Type B pancreatic cell (in vitro differentiated cells): ENCODE data around the gene BLMH. TPM values are rescaled to one million over a fixed set of nuclear protein-coding genes. Genes with fewer than 3 reads are reported as not detected.
A peak's percentile ranks its signal among the peaks of the same experiment; 100 is the strongest.
"Not testable (repeated sequence)": the region's sequence is repeated elsewhere in the genome, so short reads cannot be mapped to it uniquely, and the experiment has no call there.

Source experiments
- DNase-seq: peaks from one replicate; pipeline ENCODE4 v3.0.0; 2021; ENCODE audit warnings: mixed read lengths; ENCODE audit not compliant: unreplicated experiment; ENCODE audit errors: extremely low spot score
- H3K27ac Mint-ChIP-seq: 2 replicates; pipeline ENCODE4 v1.8.0; 2021; ENCODE audit warnings: mild to moderate bottlenecking, mixed read lengths
- H3K27me3 Mint-ChIP-seq: 2 replicates; pipeline ENCODE4 v1.8.0; 2021; ENCODE audit warnings: mixed read lengths
- H3K36me3 Mint-ChIP-seq: 2 replicates; pipeline ENCODE4 v1.8.0; 2021; ENCODE audit warnings: mixed read lengths
- H3K4me1 Mint-ChIP-seq: one replicate; pipeline ENCODE4 v1.8.0; 2021; ENCODE audit warnings: mixed read lengths; ENCODE audit not compliant: unreplicated experiment
- H3K4me3 Mint-ChIP-seq: 2 replicates; pipeline ENCODE4 v1.8.0; 2021; ENCODE audit warnings: mild to moderate bottlenecking, mixed read lengths
- H3K9me3 Mint-ChIP-seq: 2 replicates; pipeline ENCODE4 v1.8.0; 2021; ENCODE audit warnings: mixed read lengths
- total RNA-seq: library from RNA; stranded (reverse); gene quantifications from 2 replicates; pipeline ENCODE4 v1.2.1, GENCODE V29; 2021; ENCODE audit warnings: low replicate concordance
- TF ChIP-seq, protein P1 (sequence below): fragments of 200-600 bp; sonication (generic); conservative IDR thresholded peaks from 2 replicates; pipeline ENCODE4 v1.5.0; 2021; ENCODE audit warnings: antibody characterized with exemption, mild to moderate bottlenecking

The BLMH gene
- total RNA-seq, 1 donor from 2014 or later: 58.2 TPM

DNA sequence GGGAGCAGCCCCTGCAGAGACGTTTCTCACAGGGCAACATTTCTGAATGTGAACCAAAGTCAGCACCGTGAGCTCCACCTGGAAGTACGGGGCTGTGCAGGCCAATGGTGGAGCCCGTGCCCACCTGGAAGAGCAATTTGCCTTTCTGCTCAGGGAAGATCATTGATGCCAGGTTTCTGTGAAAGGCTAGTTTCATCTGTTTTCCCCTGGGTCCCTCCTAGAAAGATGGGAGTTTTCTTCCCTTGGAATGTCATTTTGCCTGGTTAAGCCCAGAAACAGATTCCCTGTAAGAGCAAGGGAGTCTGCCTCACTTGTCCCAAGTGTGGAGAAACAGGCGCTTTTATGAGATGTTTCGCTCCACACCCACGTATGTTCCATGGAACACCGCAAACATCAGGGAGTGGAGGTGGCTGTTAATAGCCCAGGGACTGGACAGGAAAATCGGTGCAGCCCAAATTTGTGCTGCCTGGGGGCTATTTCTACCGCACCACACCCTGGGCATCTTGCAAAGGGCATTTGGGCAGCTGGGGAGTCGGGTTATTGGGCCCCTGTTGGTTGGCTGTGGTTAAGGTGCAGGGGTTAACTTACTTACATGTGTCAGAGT, 58.8 kb downstream of the BLMH start:
- Mint-ChIP-seq H3K4me1 (peaks cover 33% of the 10 kb centered on the region), H3K36me3 (no peaks in the 10 kb centered on the region), H3K27ac (peak overlapping the region; percentile 61), H3K9me3 (no peaks in the 10 kb centered on the region), H3K4me3 (peak overlapping the region; percentile 80), H3K27me3 (peaks cover 71% of the 10 kb centered on the region)
- TF ChIP-seq, protein P1, sequence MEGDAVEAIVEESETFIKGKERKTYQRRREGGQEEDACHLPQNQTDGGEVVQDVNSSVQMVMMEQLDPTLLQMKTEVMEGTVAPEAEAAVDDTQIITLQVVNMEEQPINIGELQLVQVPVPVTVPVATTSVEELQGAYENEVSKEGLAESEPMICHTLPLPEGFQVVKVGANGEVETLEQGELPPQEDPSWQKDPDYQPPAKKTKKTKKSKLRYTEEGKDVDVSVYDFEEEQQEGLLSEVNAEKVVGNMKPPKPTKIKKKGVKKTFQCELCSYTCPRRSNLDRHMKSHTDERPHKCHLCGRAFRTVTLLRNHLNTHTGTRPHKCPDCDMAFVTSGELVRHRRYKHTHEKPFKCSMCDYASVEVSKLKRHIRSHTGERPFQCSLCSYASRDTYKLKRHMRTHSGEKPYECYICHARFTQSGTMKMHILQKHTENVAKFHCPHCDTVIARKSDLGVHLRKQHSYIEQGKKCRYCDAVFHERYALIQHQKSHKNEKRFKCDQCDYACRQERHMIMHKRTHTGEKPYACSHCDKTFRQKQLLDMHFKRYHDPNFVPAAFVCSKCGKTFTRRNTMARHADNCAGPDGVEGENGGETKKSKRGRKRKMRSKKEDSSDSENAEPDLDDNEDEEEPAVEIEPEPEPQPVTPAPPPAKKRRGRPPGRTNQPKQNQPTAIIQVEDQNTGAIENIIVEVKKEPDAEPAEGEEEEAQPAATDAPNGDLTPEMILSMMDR: no peak
- no peak for DNase-seq

DNA sequence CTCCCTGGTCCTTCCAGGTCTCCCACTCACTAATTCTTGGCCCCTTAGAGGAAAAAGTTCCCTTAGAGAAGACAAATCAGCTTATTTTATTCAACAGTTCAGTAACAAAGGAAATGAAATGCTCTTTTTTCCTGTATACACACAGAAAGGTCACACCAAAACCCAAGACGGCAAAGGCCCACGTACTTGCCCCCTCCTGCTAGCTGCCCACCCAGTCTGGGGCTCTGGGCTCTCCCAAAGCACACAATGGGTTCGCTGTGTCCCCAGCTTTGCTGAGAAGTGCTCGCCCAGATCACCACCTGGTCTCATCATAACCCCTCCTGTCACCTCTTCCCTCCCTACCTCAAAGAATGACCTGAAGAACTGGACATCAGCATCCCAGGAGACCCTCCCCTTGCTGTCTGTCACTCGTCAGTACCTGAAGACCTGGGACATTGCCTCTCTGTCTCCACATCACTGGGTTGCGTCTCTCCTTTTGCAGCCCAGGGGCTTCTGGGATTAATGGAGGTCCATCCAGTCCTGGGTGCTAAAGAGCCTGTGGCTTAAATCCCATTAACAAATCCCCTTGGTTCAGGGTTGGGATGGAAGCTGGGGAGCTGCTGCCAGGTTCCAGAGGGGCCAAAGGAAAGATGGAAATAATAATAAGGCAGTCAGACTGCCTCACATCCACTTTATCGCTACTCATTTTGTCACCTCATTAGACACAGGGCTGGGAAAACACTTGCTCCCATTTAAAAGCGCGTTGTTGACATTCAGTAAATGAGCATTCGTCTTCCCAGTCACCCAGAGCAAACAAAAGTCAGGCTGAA, 59.5 kb downstream of the BLMH start:
- peaks cover 34% of the 10 kb centered on the region for H3K4me1 Mint-ChIP-seq

DNA sequence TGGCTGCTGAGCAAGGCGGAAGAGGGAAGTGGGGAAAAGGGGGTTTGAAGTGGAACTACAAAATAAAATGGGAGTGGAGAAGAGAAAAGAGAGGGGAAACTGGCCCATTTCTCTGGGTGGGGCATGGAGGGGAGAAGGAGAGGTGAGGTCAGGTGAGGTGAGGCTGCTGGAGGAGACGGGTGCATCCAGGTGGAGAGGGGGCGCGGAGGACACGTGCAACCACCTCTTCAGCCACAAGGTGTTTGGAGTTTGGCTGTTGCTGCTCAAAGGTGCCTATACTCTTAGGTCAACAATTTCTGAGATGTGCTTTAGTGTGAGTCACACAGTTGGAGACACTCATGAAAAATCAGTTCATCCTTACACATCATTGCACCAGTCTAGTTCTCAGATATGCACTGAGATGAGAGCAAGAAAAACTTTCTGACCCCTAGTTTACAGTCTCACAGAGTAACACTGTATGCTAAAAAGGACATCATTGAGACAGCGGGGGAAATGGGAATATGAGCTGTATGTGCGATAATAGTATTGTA, 61.1 kb downstream of the BLMH start:
- DNase-seq: no peak
- Mint-ChIP-seq H3K27ac (peak overlapping the region; percentile 15), H3K4me3 (no peak overlapping the region), H3K4me1 (peaks cover 39% of the 10 kb centered on the region), H3K9me3 (no peaks in the 10 kb centered on the region), H3K36me3 (no peaks in the 10 kb centered on the region), H3K27me3 (peaks cover 53% of the 10 kb centered on the region)
- TF ChIP-seq, protein P1: no peak

More for the DNA sequence above, 59.5 kb downstream of the BLMH start:
- TF ChIP-seq, protein P1: no peak
- Mint-ChIP-seq H3K27ac (peak overlapping the region; percentile 61), H3K4me3 (peak overlapping the region; percentile 80), H3K9me3 (no peaks in the 10 kb centered on the region), H3K36me3 (no peaks in the 10 kb centered on the region), H3K27me3 (peaks cover 64% of the 10 kb centered on the region)
- DNase-seq: no peak

DNA sequence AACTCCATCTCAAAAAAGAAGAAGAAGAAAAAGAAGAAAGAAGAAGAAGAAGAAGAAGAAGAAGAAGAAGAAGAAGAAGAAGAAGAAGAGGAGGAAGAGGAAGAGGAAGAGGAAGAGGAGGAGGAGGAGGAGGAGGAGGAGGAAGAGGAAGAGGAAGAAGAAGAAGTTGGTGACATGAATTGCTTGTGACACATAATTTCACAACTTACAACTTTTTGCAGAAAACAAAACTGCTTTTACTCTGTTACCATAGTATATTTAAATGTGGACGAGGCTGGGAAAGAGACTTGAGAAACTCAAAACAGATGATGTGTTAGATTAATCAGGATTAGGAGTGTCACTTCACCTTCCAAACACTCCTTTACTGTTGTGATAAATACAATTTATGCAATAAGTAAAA, 61.7 kb downstream of the BLMH start:
- H3K27me3 Mint-ChIP-seq: peaks cover 51% of the 10 kb centered on the region
- H3K4me3 Mint-ChIP-seq, H3K36me3 Mint-ChIP-seq, DNase-seq, H3K9me3 Mint-ChIP-seq: not testable (repeated sequence)
- peak overlapping the region; percentile 15 for H3K27ac Mint-ChIP-seq
- H3K4me1 Mint-ChIP-seq: peaks cover 44% of the 10 kb centered on the region

DNA sequence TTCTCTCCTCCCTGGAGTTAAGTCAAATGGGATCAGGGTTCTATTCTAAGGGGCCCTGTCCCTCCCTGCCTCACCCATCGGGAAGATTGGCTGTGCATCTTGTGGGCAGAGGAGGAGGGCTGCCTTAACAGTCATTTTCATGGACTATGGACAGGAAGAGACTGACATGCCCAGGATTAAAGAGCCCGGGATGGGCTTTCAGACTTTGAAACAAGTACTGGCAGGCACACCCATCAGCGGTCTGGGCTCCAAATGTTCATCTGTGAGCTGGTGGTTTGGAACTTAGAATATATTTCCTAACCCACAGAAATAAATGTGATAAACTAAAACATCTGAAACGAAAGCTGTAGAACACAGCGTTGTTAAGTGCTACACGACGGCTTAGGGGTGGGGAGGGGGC, 62.7 kb downstream of the BLMH start:
- Mint-ChIP-seq H3K4me3 (no peak overlapping the region), H3K27me3 (peaks cover 41% of the 10 kb centered on the region), H3K9me3 (no peaks in the 10 kb centered on the region), H3K27ac (no peak overlapping the region), H3K36me3 (no peaks in the 10 kb centered on the region), H3K4me1 (peaks cover 43% of the 10 kb centered on the region)
- TF ChIP-seq, protein P1: no peak
- no peak for DNase-seq

DNA sequence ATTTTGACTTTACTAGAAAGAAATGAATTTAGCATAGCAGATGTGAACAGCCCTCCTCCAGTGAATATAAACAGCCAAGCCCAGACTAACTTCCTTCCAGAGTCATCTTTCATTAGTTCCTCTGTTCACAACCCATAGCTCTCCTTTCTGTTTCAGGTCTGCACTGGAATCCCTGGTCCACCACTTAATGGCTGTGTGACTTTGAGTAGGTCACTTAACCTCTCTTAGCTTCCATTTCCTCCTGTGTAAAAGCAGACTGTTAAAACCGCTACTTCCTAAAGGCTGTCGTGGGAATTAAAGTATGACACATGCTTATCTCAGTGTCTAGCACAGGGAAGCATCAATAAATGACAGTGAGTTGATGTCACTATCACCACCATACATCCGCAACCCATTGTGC, 63.7 kb downstream of the BLMH start:
- Mint-ChIP-seq H3K4me3 (no peak overlapping the region), H3K27me3 (peaks cover 31% of the 10 kb centered on the region), H3K27ac (no peak overlapping the region), H3K9me3 (no peaks in the 10 kb centered on the region), H3K4me1 (peaks cover 41% of the 10 kb centered on the region), H3K36me3 (no peaks in the 10 kb centered on the region)
- TF ChIP-seq, protein P1: no peak
- no peak for DNase-seq
